Left ventricle myocardium inferior (tissue), 1 donor: ENCODE results near the gene GAD2. TPM values are rescaled to one million over a fixed set of nuclear protein-coding genes. Genes with fewer than 3 reads are reported as not detected.

ENCODE experiments used
- DNase-seq: peaks from one replicate; pipeline ENCODE4 v3.0.0-alpha.2; 2020
- H3K27ac ChIP-seq: fragments of 200-600 bp; replicated peaks from 2 replicates; pipeline ENCODE4 v1.8.0; 2021
- H3K27me3 ChIP-seq: fragments of 200-600 bp; 2 replicates; pipeline ENCODE4 v1.8.0; 2021; ENCODE audit warnings: low read depth
- H3K36me3 ChIP-seq: fragments of 200-600 bp; 2 replicates; pipeline ENCODE4 v1.8.0; 2021
- H3K4me1 ChIP-seq: fragments of 200-600 bp; 2 replicates; pipeline ENCODE4 v1.8.0; 2021
- H3K4me3 ChIP-seq: fragments of 200-600 bp; 2 replicates; pipeline ENCODE4 v1.8.0; 2021; ENCODE audit warnings: mild to moderate bottlenecking, moderate library complexity
- H3K9me3 ChIP-seq: fragments of 200-600 bp; replicated peaks from 2 replicates; pipeline ENCODE4 v1.8.0; 2021
- CTCF ChIP-seq: fragments of 200-600 bp; IDR thresholded peaks from 2 replicates; pipeline ENCODE4 v1.8.0; 2021; ENCODE audit warnings: antibody characterized with exemption, mild to moderate bottlenecking, borderline replicate concordance
- intact Hi-C: fragments of 100-400 bp; cut with micrococcal nuclease; formaldehyde crosslinking; loops from one replicate; pipeline ENCODE4 v1.11.0; 2022
- total RNA-seq: library from RNA; stranded (reverse); fragmentation: NEBNext Ultra II Directional; extraction: Animal tissue kit (Norgen Biotek cat#: 25700); gene quantifications from one replicate; pipeline ENCODE4 v1.2.1, GENCODE V29; 2021
- donor health status: DM: no; HTN: yes; CAD: no; lungs with severe emphysema.

Gene GAD2
- total RNA-seq, 1 donor from 2014 or later = not detected

GRCh38 chr10:26311383-26311940 is 94.9 kb downstream of the GAD2 start:
- TF ChIP-seq CTCF = no peak
- intact Hi-C loops = no loop called here

GRCh38 chr10:26314265-26315013 is 97.9 kb downstream of the GAD2 start:
- Histone ChIP-seq H3K4me1 (no peaks in the 10 kb centered on the region), H3K36me3 (no peaks in the 10 kb centered on the region), H3K4me3 (no peak overlapping the region), H3K27ac (no peak overlapping the region), H3K9me3 (no peaks in the 10 kb centered on the region), H3K27me3 (peaks cover 11% of the 10 kb centered on the region)
- TF ChIP-seq CTCF = no peak
- DNase-seq = no peak
- intact Hi-C loops = no loop called here

More at GRCh38 chr10:26311383-26311940, 94.9 kb downstream of the GAD2 start:
- H3K4me3 ChIP-seq = no peak overlapping the region
- H3K27ac ChIP-seq = no peak overlapping the region
- peaks cover 29% of the 10 kb centered on the region for H3K27me3 ChIP-seq
- H3K4me1 ChIP-seq = no peaks in the 10 kb centered on the region
- H3K9me3 ChIP-seq = no peaks in the 10 kb centered on the region
- no peaks in the 10 kb centered on the region for H3K36me3 ChIP-seq
- DNase-seq = no peak

- Histone ChIP-seq H3K27me3 (no peaks in the 10 kb centered on the region), H3K9me3 (no peaks in the 10 kb centered on the region), H3K4me1 (no peaks in the 10 kb centered on the region), H3K36me3 (no peaks in the 10 kb centered on the region), H3K4me3 (no peak overlapping the region), H3K27ac (no peak overlapping the region)
- no peak for DNase-seq
- TF ChIP-seq CTCF = no peak
- intact Hi-C loops = no loop called here
Measured at GRCh38 chr10:26318672-26319071, 102.1 kb downstream of the GAD2 start.

DNA sequence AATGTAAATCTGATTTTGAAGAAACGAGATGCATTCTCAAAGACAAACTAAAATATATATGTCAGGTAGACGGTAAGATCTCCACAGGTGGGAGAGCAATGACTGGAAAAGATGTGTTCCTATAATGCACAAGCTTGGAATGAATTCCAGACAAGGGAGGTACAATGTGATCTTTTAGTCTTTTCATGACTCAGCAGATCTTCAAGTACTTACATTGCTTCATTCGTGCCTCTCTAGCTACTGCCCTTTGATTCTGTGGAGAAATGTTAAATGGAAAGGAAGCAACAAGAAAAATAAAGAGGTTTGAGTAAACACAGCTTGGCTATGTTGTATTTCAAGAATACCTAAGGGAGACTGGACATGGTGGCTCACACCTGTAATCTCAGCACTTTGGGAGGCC is 106.6 kb downstream of the GAD2 start:
- no peak overlapping the region for H3K4me3 ChIP-seq
- H3K36me3 ChIP-seq = no peaks in the 10 kb centered on the region
- no peaks in the 10 kb centered on the region for H3K27me3 ChIP-seq
- H3K4me1 ChIP-seq = no peaks in the 10 kb centered on the region
- intact Hi-C loops = no loop called here
- H3K9me3 ChIP-seq = peaks cover 11% of the 10 kb centered on the region
- TF ChIP-seq CTCF = no peak
- no peak for DNase-seq
- H3K27ac ChIP-seq = no peak overlapping the region

DNA sequence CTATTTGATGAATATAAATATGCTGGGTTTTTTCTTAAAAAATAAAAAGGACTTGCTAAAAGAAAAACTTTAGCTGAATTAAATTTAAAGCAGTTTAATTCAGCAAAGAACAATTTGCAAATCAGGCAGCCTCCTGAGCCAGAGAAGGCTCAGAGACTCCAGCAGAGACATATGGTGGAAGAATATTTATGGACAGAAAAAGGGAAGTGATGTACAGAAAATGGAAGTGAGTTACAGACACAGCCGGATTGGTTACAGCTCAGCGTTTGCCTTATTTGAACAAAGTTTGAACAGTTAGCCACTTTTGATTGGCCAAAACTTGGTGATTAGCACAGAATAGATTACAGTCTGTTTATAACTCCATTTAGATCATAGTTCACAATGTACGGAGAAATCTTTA is 110.3 kb downstream of the GAD2 start:
- Histone ChIP-seq H3K36me3 (no peaks in the 10 kb centered on the region), H3K27me3 (no peaks in the 10 kb centered on the region), H3K4me1 (no peaks in the 10 kb centered on the region), H3K9me3 (peaks cover 11% of the 10 kb centered on the region), H3K4me3 (no peak overlapping the region), H3K27ac (no peak overlapping the region)
- intact Hi-C loops = no loop called here
- no peak for DNase-seq
- TF ChIP-seq CTCF = no peak
